H9 (cell line): ENCODE results near the gene RPS17. TPM values are rescaled to one million over a fixed set of nuclear protein-coding genes. Genes with fewer than 3 reads are reported as not detected.

ENCODE experiments used
- DNase-seq: peaks from one replicate; pipeline ENCODE4 v3.0.0-alpha.2; 2017
- H2AFZ ChIP-seq: one replicate; pipeline ENCODE4 v1.6.1; 2013; ENCODE audit warnings: mild to moderate bottlenecking, low read length, control low read depth, moderate library complexity
- H2AK5ac ChIP-seq: 2 replicates; pipeline ENCODE4 v1.6.1; 2013; ENCODE audit warnings: low read length, control low read depth, mixed read lengths; ENCODE audit not compliant: insufficient read length
- H2BK120ac ChIP-seq: one replicate; pipeline ENCODE4 v1.6.1; 2013; ENCODE audit warnings: low read depth, mild to moderate bottlenecking, low read length, control low read depth, inconsistent platforms; ENCODE audit not compliant: poor library complexity, severe bottlenecking
- H2BK12ac ChIP-seq: 2 replicates; pipeline ENCODE4 v1.6.1; 2013; ENCODE audit warnings: low read length, control low read depth, mixed read lengths, low read depth; ENCODE audit not compliant: insufficient read length
- H2BK15ac ChIP-seq: 2 replicates; pipeline ENCODE4 v1.6.1; 2013; ENCODE audit warnings: low read depth, low read length, control low read depth
- H2BK20ac ChIP-seq: one replicate; pipeline ENCODE4 v1.6.1; 2013; ENCODE audit warnings: low read depth, mild to moderate bottlenecking, low read length, control low read depth, inconsistent platforms; ENCODE audit not compliant: poor library complexity, severe bottlenecking
- H2BK5ac ChIP-seq: 2 replicates; pipeline ENCODE4 v1.6.1; 2013; ENCODE audit warnings: low read length, control low read depth, mixed read lengths; ENCODE audit not compliant: insufficient read length
- H3K14ac ChIP-seq: 2 replicates; pipeline ENCODE4 v1.6.1; 2013; ENCODE audit warnings: low read length, control low read depth; ENCODE audit not compliant: insufficient read depth
- H3K18ac ChIP-seq: 2 replicates; pipeline ENCODE4 v1.6.1; 2013; ENCODE audit warnings: low read depth, mild to moderate bottlenecking, mixed read lengths, low read length, control low read depth; ENCODE audit not compliant: insufficient read length
- H3K23ac ChIP-seq: 2 replicates; pipeline ENCODE4 v1.6.1; 2013; ENCODE audit warnings: low read length, control low read depth, mixed read lengths, low read depth; ENCODE audit not compliant: insufficient read length
- H3K23me2 ChIP-seq: 2 replicates; pipeline ENCODE4 v1.6.1; 2013; ENCODE audit warnings: low read depth, mild to moderate bottlenecking, mixed read lengths, low read length, control low read depth; ENCODE audit not compliant: insufficient read length, poor library complexity, severe bottlenecking
- H3K27ac ChIP-seq: 2 replicates; pipeline ENCODE4 v1.5.1; 2013; ENCODE audit warnings: low read length, control low read depth, mixed read lengths, low read depth; ENCODE audit not compliant: insufficient read length
- H3K27me3 ChIP-seq: 2 replicates; pipeline ENCODE4 v1.6.1; 2013; ENCODE audit warnings: low read length, control low read depth, inconsistent platforms; ENCODE audit not compliant: insufficient read depth
- H3K4ac ChIP-seq: 2 replicates; pipeline ENCODE4 v1.6.1; 2013; ENCODE audit warnings: low read depth, mild to moderate bottlenecking, control low read depth, inconsistent platforms, low read length, moderate library complexity
- H3K4me1 ChIP-seq: 2 replicates; pipeline ENCODE4 v1.6.1; 2013; ENCODE audit warnings: low read length, control low read depth, inconsistent platforms; ENCODE audit not compliant: insufficient read depth
- H3K4me2 ChIP-seq: 2 replicates; pipeline ENCODE4 v1.6.1; 2013; ENCODE audit warnings: low read length, control low read depth, mixed read lengths; ENCODE audit not compliant: insufficient read length, insufficient read depth
- H3K56ac ChIP-seq: 2 replicates; pipeline ENCODE4 v1.6.1; 2013; ENCODE audit warnings: low read depth, mild to moderate bottlenecking, mixed read lengths, low read length, control low read depth; ENCODE audit not compliant: insufficient read length
- H3K79me1 ChIP-seq: 2 replicates; pipeline ENCODE4 v1.6.1; 2013; ENCODE audit warnings: low read depth, mild to moderate bottlenecking, moderate library complexity, low read length, control low read depth, inconsistent platforms; ENCODE audit not compliant: insufficient read depth, poor library complexity, severe bottlenecking
- H3K79me2 ChIP-seq: 2 replicates; pipeline ENCODE4 v1.6.1; 2013; ENCODE audit warnings: low read length, control low read depth, inconsistent platforms; ENCODE audit not compliant: insufficient read depth
- H3K9ac ChIP-seq: 2 replicates; pipeline ENCODE4 v1.6.1; 2013; ENCODE audit warnings: low read length, control low read depth, mixed read lengths; ENCODE audit not compliant: insufficient read length; ENCODE audit errors: extremely low read depth
- H3K9me3 ChIP-seq: one replicate; pipeline ENCODE4 v1.6.1; 2013; ENCODE audit warnings: low read depth, low read length, inconsistent platforms; ENCODE audit not compliant: control insufficient read depth
- H3T11ph ChIP-seq: one replicate; pipeline ENCODE4 v1.6.1; 2013; ENCODE audit warnings: mild to moderate bottlenecking, low read length, control low read depth, inconsistent platforms
- H4K20me1 ChIP-seq: one replicate; pipeline ENCODE4 v1.6.1; 2013; ENCODE audit not compliant: control insufficient read depth, insufficient read length, insufficient read depth
- H4K5ac ChIP-seq: 2 replicates; pipeline ENCODE4 v1.6.1; 2013; ENCODE audit warnings: low read depth, mild to moderate bottlenecking, mixed read lengths, low read length, control low read depth; ENCODE audit not compliant: insufficient read length
- H4K8ac ChIP-seq: replicated peaks from 2 replicates; pipeline ENCODE4 v1.6.1; 2013; ENCODE audit warnings: low read length, control low read depth, mixed read lengths, low read depth; ENCODE audit not compliant: insufficient read length
- H4K91ac ChIP-seq: 2 replicates; pipeline ENCODE4 v1.6.1; 2013; ENCODE audit warnings: low read depth, mild to moderate bottlenecking, moderate library complexity, mixed read lengths, low read length, control low read depth; ENCODE audit not compliant: insufficient read length
- H3K27ac Mint-ChIP-seq, 3 experiments: 2 replicates in 2 of 3; 3 replicates in 1 of 3; pipeline ENCODE4 v1.8.0; 2020 to 2021; ENCODE audit warnings: mixed read lengths in 3 of 3, mild to moderate bottlenecking in 1 of 3, moderate library complexity in 1 of 3
- H3K27me3 Mint-ChIP-seq: 2 replicates; pipeline ENCODE4 v1.8.0; 2021; ENCODE audit warnings: low read depth, mild to moderate bottlenecking, moderate library complexity, mixed read lengths
- H3K36me3 Mint-ChIP-seq, 3 experiments: 2 replicates in 2 of 3; 3 replicates in 1 of 3; pipeline ENCODE4 v1.8.0; 2020 to 2021; ENCODE audit warnings: low read depth in 3 of 3, mixed read lengths in 3 of 3; ENCODE audit not compliant: insufficient read depth in 1 of 3
- H3K4me1 Mint-ChIP-seq, 2 experiments: 2 replicates each; pipeline ENCODE4 v1.8.0; 2020; ENCODE audit warnings: mixed read lengths in 2 of 2
- H3K4me3 Mint-ChIP-seq, 2 experiments: 2 replicates in 1 of 2; 3 replicates in 1 of 2; pipeline ENCODE4 v1.8.0; 2020 to 2021; ENCODE audit warnings: mild to moderate bottlenecking in 2 of 2, mixed read lengths in 2 of 2, moderate library complexity in 1 of 2
- H3K9me3 Mint-ChIP-seq, 2 experiments: 2 replicates in 1 of 2; 3 replicates in 1 of 2; pipeline ENCODE4 v1.8.0; 2020; ENCODE audit warnings: mild to moderate bottlenecking in 2 of 2, mixed read lengths in 2 of 2, moderate library complexity in 1 of 2
- WGBS: extraction: QIAGEN DNeasy Blood & Tissue Kit; methylation state at CpG from one replicate; pipeline ENCODE4 v1.1.7; 2013; ENCODE audit warnings: missing lambda C conversion rate, low lambda C conversion rate, mixed read lengths; ENCODE audit not compliant: insufficient read length; ENCODE audit errors: extremely low coverage; 5-methylcytosine and 5-hydroxymethylcytosine counted together
- total RNA-seq: library from RNA; stranded (reverse); gene quantifications from 2 replicates; pipeline ENCODE4 v1.2.1, GENCODE V29; 2021
- TF ChIP-seq, protein P1 (sequence below): fragments of 200-600 bp; sonication (generic); conservative IDR thresholded peaks from 3 replicates; pipeline ENCODE4 v1.8.0; 2021; ENCODE audit warnings: antibody characterized with exemption, mild to moderate bottlenecking

Gene RPS17
- total RNA-seq, 1 experiment from 2014 or later = 2,597 TPM

DNA sequence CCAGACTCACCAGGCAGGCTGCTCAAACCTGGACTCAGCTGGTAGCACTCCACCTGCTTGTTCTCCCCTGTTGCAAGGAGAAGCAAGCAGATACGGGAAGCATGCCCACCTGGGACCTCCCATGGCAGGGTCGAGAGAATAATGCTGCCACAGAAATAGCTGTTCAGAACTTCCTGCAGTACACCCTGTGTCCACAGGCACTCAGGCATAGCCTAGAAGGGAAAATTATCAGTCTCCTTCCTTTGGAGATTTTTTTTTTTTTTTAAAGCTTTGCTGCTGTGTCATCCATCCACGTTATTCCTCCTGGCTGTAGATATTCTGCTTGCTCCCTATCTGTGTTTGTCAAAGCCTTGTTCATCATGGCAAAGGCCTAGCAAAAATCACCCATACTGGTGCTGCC is 32.7 kb upstream of the RPS17 start:
- H3K9me3 ChIP-seq = no peaks in the 10 kb centered on the region
- no peak overlapping the region for H3K4me3 Mint-ChIP-seq

More for the DNA sequence above, 32.7 kb upstream of the RPS17 start:
- no peak overlapping the region for H2BK12ac ChIP-seq
- no peak overlapping the region for H3K18ac ChIP-seq
- no peak overlapping the region for H4K5ac ChIP-seq
- H3K4ac ChIP-seq = no peak overlapping the region
- H3K27me3 ChIP-seq = no peaks in the 10 kb centered on the region
- H2AK5ac ChIP-seq = no peak overlapping the region
- DNase-seq = no peak
- H2BK120ac ChIP-seq = no peak overlapping the region
- H3K4me1 ChIP-seq = no peaks in the 10 kb centered on the region; the same call in 1 of the 2 replicates
- no peak overlapping the region for H4K8ac ChIP-seq
- no peak overlapping the region for H3K4me2 ChIP-seq
- Mint-ChIP-seq H3K27me3 (peaks cover 21% of the 10 kb centered on the region), H3K36me3 (no peaks in the 10 kb centered on the region), H3K9me3 (no peaks in the 10 kb centered on the region), H3K4me1 (peaks cover 17 to 26% of the 10 kb centered on the region in 2 experiments), H3K27ac (peak overlapping the region in 1 of 3 experiments; percentile 21; a peak in 1 of 7 replicates)
- TF ChIP-seq, protein P1, sequence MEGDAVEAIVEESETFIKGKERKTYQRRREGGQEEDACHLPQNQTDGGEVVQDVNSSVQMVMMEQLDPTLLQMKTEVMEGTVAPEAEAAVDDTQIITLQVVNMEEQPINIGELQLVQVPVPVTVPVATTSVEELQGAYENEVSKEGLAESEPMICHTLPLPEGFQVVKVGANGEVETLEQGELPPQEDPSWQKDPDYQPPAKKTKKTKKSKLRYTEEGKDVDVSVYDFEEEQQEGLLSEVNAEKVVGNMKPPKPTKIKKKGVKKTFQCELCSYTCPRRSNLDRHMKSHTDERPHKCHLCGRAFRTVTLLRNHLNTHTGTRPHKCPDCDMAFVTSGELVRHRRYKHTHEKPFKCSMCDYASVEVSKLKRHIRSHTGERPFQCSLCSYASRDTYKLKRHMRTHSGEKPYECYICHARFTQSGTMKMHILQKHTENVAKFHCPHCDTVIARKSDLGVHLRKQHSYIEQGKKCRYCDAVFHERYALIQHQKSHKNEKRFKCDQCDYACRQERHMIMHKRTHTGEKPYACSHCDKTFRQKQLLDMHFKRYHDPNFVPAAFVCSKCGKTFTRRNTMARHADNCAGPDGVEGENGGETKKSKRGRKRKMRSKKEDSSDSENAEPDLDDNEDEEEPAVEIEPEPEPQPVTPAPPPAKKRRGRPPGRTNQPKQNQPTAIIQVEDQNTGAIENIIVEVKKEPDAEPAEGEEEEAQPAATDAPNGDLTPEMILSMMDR = no peak
- no peak overlapping the region for H3K23ac ChIP-seq
- no peak overlapping the region for H3K27ac ChIP-seq
- no peak overlapping the region for H2BK20ac ChIP-seq
- no peak overlapping the region for H3K14ac ChIP-seq
- H3K79me2 ChIP-seq = no peaks in the 10 kb centered on the region
- no peak overlapping the region for H4K91ac ChIP-seq
- no CpG with 5 or more reads among the region's 3 CpGs for WGBS
- H3K56ac ChIP-seq = no peak overlapping the region
- no peaks in the 10 kb centered on the region for H4K20me1 ChIP-seq
- H3K23me2 ChIP-seq = peaks cover 4% of the 10 kb centered on the region
- H2BK5ac ChIP-seq = no peak overlapping the region
- no peak overlapping the region for H2BK15ac ChIP-seq
- no peak overlapping the region for H3T11ph ChIP-seq
- H2AFZ ChIP-seq = no peak overlapping the region
- no peak overlapping the region for H3K9ac ChIP-seq
- no peaks in the 10 kb centered on the region for H3K79me1 ChIP-seq
